KBM-7 (cell line): ENCODE data around the gene NAP1L4.

Source experiments
- DNase-seq: peaks from one replicate; pipeline ENCODE4 v3.0.0-alpha.2; 2015
- in situ Hi-C: fragments of 300-500 bp; cut with MboI; formaldehyde crosslinking; loops from 2 replicates; pipeline ENCODE4 v1.14.3; 2020; ENCODE audit warnings: low sequenced_read_pairs, low pct_unique_long_range_greater_than_20kb, mixed read lengths

NAP1L4 gene

GRCh38 chr11:3011891-3012885 is 20.1 kb upstream of the NAP1L4 start:
- in situ Hi-C loops = no loop called here
- DNase-seq = no peak

GRCh38 chr11:3010521-3011275 is 18.6 kb upstream of the NAP1L4 start:
- in situ Hi-C loops = no loop called here
- no peak for DNase-seq

- in situ Hi-C loops = no loop called here
- DNase-seq = no peak
Measured at GRCh38 chr11:3010004-3010403, 17.9 kb upstream of the NAP1L4 start.

GRCh38 chr11:3009481-3009880 is 17.4 kb upstream of the NAP1L4 start:
- in situ Hi-C loops = no loop called here
- DNase-seq = no peak

DNA sequence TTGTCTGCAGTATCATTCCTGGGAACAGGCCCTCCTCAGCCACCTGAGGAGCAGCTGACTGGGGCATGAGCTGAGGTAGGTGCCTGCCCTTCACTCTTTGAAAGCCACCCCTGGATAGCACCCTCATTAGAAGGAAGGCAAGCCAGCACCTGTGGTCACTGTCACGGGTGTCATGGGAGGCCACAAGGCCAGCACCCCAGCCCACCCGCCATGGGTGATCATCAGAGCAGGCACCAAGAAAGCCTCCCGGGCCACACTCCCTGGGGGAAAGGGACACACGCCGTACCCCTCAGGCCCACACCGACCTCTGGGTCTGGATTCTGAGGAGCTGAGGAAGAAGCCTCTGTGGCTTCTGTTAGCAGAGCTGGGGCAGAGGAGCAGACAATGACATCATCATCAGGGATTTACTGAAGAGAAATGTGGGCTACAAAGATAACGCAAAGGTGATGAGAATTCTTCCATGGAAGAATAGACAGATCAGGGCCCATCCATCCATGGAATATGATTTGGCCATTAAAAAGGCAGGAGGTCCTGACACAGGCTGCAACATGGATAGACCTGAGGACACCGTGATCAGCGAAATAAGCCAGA is 16.7 kb upstream of the NAP1L4 start:
- no peak for DNase-seq
- in situ Hi-C loops = no loop called here

- DNase-seq = no peak
- in situ Hi-C loops = no loop called here
Measured at GRCh38 chr11:3007404-3008010, 15.4 kb upstream of the NAP1L4 start.

DNA sequence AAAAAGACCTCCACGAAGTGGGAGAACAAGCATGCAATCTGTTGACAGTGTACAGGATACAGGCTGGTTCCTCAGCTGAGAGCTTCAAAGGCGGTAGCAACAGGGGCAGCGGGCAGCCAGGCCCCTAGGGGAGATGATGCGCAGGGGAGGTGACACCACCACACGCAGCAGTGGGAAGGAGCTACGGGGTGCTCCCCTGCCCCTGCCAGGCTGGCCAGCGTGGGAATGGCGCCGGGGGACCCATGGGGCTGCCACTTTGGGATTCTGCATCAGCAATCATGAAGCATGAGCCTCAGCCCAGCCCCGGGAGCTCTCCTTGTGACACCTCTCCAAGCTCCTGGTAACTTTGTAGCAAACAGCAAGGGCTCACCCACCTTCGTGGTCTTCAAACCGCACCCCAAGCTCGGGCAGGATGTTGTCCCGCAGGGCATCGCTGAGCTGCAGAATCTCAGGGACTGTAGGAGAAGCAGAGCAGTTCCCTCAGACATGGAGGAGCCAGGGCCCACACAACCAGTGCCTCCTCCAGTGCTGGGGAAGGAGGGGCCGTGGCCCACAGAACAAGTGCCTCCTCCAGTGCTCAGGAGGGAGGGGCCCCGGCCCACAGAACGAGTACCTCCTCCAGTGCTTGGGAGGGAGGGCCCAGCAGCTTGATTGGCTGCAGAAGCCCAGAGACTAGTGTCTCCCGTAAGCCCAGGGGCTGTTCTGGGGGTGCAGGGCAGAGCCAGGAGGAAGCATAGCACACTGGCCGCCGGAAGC is 14.6 kb upstream of the NAP1L4 start:
- no peak for DNase-seq
- in situ Hi-C loops = no loop called here

GRCh38 chr11:3004481-3004880 is 12.4 kb upstream of the NAP1L4 start:
- no peak for DNase-seq
- in situ Hi-C loops = no loop called here

DNA sequence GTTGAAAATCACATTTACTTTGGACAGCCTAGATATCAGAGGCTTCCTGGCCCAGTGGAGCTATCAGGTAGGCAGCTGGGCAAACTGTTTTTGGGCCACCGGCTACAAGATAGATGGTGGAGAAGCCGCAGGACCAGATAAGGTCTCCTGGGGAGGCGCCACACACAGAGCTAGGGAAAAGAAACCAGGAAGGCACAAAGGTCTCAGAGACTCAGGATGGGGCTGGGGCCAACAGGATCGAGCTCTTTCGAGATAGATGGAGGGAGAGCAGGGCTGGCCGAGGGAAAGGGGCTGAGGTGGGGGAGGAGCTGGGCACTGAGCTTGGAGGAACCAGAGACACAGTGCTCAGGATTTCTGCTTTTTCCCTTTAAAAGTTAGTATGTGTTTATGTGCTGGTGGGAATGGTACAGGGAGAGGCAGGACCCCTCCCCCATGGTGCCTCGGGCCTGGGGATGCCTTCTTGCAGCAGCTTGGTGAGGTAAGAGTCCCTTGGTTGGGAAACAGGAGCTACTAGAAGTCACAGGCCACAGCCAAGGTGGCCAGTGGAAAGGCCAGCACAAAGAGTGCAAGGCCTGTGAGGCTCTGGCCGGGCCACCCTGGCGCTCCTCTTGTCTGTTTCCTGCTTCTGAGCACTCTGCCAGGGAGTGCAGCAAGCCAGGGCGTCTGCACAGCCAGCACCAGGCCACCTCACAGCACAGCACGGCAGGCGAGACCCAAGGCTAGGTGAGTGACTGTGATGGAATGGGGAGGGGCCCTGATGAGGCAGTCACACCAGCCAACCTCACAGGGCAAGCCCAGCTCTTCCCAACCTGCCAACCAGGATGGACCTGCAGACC is 11.5 kb upstream of the NAP1L4 start:
- DNase-seq = no peak
- in situ Hi-C loops = no loop called here

- DNase-seq = no peak
- in situ Hi-C loops = no loop called here
Measured at GRCh38 chr11:3002871-3003270, 10.7 kb upstream of the NAP1L4 start.

GRCh38 chr11:3002351-3002861 is 10.3 kb upstream of the NAP1L4 start:
- in situ Hi-C loops = no loop called here
- no peak for DNase-seq

DNA sequence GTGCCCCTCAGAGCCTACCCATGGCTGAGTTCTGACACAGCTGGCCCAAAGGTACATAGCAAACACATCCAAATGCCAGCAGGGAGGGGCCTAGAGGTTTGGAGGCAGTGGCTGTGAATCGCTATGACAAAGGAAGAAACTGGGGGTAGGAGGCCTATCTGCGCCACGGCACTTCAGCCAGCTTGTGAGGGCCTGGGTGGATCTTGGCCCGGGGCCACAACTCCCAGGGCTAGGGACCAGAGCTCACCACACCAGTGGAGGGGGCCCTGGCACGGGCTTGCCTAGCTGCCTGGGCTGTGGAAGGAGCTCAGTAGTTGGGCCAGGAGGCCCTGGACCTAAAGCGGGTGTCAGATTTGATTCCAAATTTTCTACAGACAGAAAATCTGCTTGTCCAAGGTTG is 9.4 kb upstream of the NAP1L4 start:
- in situ Hi-C loops = no loop called here
- no peak for DNase-seq

DNA sequence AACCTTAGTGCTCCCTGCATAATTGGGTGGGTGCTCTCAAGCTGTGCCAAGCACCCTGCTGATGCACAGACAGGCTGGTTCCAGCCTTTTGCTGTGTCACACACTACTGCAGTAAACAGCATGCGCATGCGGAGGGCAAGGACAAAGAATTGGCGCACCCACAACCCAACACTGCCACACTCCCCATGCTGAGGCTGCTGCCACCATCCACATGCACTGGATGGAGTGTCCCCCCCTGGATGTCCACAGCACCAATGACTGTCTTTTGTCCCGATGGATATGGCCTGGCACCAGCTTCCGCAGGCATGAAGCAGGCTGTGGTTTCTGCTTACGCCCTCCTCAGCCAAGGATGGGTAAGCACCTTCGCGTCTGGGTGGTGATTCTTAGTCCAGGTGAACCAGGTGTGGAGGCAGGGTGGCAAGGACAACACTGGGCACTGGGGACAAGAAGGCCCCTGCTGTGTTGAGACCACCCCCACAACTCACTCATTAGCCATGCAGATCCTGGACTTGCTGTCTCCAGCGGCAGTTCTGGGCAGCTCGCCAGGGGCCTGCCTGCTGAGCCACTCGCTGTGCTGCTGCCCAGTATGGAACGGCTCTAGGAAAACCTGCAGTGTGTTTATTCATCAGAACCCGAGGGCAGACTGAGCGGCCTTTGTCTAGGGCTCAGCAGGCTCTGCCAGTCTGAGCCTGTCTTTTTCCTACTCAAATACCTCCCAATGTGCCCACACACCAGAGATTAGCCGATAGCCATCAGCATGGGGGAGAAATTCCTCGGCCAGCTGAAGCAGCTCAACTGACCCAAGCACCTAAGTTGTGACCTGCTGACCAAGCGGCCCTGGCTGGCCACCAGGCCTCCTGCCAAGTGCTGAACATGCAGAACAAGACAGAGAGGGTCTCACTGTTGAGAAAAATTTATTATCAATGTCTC is 8.2 kb upstream of the NAP1L4 start:
- no peak for DNase-seq
- in situ Hi-C loops = no loop called here

DNA sequence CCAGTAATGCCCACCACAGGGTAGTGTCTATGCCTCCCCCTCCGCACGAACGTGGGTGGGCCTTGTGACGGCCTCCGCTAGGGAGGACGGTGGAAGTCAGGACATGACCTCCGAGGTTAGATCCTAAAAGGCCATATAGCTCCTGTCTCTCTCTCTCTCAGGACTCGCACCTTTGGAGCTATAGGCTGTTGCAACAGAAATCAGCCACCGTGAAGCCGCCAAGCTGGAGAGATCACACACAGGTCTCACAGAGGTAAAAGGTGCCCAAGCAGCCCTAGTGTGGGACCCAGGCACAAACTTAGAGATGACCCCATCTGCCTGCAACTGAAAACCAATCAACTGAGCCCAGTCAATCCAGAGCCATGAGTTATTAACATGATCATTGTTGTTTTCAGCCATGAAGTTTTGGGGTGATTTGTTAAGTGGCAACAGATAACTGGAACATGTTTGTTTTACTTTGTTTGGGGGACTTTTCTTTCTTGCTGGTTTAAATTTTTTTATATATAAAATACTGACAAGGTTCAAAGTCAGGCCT is 7.4 kb upstream of the NAP1L4 start:
- no peak for DNase-seq
- in situ Hi-C loops = no loop called here

DNA sequence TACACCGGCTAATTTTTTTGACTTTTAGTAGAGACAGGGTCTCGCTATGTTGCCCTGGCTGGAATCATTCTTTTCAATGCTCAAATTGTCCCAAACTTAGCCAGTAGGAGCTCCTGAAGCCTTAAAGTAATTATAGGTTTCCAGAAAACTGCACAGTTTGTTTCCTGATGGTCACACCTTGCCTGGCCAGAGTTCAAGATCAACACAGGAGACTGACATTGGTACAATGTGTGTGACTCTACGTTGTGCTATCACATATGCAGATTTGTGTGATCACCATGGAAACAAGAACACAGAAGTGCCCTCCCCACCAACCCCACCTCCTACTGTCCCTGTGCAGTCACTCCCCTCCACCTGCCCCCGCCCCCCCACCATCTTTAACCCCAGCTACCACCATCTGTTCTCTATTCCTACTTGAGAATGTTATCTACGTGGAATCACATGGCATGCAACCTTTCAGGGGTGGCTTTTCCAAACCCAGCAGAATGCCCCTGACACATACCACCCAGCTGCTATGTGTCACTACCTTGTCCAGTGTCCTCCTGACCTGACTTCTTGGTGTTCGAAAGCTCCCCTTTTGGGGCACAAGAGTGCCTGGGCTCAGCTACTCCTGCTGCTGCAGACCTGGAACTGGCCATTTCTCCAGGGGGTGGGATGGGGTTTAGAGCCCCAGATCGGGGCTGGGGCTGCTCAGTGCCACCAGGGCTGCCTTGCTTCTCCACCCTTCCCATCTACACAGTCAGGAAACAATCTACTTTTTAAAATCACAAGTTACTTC is 6.1 kb upstream of the NAP1L4 start:
- no peak for DNase-seq
- in situ Hi-C loops = no loop called here

- in situ Hi-C loops = no loop called here
- no peak for DNase-seq
Measured at GRCh38 chr11:2997406-2997805, 5.3 kb upstream of the NAP1L4 start.
